Effector CD4-positive, alpha-beta T cell (primary cell): ENCODE measurements around the gene TAOK1.

Experiments
- DNase-seq: peaks from one replicate; pipeline ENCODE4 v3.0.0-alpha.2; 2020

The TAOK1 gene

DNA sequence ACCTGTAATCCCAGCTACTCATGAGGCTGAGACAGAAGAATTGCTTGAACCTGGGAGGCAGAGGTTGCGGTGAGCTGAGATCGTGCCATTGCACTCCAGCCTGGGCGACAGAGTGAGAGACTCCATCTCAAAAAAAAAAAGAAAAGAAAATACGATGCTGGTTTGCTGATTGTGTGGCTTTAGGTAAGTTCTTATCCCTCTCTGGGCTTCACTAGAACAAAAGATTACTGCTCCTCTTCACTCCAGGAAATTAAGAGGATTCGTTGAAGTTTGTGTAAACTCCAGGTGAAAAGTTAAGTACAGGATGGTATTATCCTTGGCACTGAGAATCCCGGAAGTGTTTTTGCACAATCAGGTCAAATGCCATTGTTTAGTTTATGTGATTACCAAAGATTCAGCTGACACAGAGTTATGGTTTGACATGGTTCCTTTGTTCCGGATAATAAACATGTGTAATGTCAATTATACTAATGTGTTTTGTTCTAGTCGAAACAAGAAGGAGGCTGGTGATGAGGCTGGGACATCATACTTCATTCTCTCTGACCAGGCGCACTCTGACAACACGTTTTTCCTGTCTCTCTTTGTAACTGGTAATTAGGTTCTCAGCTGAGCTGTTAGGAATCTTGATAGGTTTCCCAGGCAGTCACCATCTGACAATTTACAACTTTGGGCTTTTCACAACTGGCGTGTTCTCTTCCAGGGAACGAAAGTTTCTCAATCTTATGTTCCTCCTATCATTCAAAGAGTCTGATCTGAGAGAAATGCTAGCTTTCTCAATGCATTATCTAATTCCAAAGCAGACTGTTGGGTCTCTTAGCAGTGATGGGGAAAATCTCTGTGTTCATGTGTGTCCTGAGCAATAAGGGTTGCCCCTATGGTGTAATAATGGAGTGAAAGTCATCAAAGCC is 10.8 kb upstream of the TAOK1 start:
- no peak for DNase-seq

DNA sequence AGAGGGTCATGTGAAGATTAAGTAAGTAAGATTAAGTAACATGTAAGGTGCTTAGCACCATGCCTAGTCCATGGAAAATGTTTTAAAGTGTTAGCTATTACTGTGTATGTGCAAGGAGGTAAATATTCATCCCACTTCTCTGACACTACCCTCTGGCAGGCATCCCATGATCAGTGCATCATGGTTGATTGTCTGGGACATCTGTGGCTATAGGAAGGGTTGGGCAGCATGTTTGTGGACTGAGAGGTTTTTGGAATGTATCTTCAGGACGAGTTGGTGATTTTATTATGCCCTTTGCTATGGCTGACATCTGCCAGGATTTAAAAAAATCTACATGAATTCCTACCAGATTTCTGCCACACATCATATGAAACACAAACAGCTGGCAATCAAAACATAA is 6.5 kb upstream of the TAOK1 start:
- no peak for DNase-seq

DNA sequence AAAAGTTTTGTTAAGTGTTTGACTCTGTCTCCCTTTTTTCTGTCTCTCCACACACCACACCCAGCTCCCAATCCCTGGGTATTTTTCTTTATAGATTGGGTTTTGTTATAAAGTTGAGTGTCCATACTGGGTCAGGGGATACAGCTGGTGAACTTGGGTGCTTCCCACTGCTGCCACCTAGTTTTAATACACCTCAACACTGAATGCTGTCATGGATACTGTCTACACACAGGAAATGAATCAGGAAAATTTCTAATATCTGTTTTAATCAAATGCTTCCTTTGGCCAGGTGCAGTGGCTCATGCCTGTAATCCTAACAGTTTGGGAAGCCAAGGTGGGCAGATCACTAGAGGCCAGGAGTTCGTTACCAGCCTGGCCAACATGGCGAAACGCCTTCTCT is 5.3 kb upstream of the TAOK1 start:
- no peak for DNase-seq

DNA sequence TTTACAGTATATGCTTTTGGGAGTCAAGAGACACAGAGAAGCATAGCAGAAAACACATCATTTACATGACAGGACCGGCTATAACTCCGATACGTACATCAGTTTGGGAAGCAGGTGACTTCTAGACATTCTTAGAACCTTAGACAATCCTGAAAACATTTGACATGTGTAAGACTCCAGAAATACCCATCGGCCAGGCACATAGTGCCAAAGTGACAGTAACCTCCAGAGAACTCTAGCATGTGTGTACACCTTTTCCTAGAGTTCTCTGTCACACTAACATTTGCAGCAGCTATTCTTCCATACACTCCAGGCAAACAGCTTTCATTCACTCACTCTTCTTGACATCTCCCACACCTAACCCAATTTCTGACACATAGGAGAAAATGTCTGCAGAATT is 3.4 kb upstream of the TAOK1 start:
- no peak for DNase-seq

DNA sequence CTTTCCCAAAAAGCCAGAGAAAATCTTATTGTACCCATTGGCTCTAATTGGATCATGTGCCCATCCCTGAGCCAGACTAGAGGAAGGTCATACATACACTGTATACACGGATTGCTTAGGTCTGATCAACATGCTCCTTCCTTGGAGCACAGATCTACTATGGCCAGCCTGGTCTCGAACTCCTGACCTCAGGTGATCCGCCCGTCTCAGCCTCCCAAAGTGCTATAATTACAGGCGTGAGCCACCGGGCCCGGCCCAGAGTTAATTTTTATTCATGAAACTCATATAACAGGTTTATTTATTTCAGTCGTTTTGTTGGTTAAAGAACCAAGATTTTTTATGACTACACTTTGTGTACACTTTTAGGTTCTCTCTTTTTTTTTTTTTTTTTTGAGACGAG is 1.2 kb upstream of the TAOK1 start:
- no peak for DNase-seq

DNA sequence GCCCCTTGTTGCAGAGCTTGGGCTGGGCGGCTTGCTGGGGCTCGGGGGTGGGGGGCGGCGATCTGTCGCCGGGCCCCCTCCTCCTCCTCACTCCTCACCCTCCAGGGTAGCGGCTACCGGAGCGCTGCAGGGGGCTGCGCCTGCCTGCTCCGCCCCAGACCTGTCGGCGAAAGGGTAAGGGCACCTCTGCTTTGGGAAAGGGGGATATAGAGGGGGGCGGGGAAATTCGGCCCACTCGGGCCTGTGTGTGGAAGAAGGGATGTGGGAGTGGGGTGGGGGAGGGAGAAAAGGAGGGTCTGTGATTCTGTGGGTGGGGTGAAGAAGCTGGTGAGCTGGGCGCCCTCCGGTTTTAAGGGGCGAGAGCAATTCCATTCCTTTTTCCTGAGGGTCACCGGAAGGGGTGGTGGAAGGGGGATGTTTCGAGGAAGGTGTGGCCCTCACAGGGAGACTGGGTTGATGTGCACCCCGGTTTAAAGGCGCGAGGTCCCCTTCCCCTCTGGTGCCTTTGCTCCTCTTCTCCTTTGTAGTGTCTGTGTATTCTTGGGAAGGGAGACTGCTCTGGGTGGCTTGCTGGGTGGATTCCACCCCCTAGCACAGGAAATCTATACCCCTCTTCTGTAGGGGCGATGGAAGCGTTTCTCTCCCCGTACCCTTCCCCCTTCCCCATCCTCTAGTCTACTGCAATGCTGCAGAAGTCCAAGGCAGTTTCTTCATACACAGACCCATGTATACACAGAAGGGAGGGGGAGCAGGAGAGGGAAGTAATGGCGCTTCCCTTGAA is 878 bp downstream of the TAOK1 start:
- no peak for DNase-seq

DNA sequence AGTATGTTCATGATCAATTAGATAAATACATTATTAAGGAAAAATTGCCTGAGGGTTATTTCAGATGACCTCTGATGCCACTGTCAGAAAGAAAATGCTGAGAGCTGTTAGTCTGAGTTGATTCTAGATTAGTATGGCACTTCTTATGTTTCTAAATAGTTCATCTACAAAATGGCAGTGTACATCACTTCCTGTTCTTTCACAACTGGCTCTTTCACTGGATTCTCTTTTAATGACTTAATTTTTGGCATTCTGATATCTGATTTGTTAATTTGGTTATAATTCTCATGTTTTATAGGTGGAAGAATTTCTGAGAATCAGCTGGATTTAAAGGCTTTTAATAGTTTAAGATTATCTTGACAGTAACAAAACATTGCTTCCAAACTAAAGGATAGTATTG is 3.3 kb downstream of the TAOK1 start:
- DNase-seq = no peak

DNA sequence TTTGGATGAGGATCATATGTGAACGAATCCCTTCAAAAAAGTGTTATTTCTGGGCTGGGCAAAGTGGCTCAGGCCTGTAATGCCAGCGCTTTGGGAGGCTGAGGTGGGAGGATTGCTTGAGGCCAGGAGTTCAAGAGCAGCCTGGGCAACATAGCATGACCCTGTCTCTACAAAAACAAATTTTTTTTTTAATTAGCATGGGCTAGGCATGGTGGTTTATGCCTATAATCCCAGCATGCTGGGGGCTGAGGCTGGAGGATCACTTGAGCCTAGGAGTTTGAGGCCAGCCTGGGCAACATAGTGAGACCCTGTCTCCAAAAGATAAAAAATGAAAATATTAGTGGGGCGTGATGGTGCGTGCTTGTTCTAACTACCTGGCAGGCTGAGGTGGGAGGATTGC is 4.6 kb downstream of the TAOK1 start:
- no peak for DNase-seq

DNA sequence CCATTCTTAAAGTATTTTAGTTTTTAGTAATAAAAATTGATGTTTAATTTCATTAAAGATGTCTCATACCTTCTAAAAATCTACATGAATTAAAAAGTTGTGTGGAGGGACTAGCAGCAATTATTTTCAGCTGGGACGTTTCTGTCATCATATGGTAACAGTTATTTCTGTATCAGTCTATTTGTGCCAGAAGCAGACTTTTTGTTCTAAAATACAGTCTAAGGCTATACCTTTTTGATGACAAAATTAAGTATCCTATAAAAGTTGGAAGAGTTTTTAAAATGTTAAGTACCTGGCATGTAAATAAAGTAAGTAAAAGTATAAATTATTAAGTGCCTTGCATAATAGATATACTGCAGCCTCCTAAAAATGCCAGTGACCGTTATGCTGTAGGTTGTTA is 5.9 kb downstream of the TAOK1 start:
- no peak for DNase-seq

DNA sequence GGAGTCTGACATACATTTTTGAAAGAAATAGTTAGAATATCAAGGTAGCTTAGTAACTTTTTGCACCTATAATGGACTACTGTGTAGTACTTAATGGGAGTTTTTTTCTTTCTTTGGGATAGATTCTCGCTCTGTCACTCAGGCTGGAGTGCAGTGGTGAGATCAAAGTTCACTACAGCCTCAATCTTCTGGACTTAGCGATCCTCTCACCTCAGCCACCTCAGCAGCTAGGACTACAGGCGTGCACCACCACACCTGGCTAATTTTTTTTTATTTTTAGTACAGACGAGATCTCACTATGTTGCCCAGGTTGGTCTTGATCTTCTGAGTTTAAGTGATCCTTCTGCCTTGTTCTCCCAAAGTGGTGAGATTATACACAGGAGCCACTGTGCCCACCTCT is 9.5 kb downstream of the TAOK1 start:
- no peak for DNase-seq

DNA sequence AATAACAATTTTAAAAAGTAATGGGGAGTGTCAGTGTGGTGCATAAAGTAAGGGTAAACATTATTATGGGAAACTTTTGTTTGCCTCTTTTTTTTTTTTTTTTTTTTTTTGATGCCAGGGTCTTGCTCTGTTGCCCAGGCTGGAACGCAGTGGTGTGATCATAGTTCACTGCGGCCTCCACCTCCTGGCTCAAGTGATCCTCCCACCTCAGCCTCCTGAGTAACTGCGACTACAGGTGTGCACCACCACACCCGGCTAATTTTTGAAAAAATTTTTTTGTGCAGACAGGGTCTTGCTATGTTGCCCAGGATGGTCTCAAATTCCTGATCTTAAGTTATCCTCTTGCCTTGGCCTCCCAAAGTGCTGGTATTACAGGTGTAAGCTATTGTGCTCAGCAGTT is 10.7 kb downstream of the TAOK1 start:
- DNase-seq = no peak

DNA sequence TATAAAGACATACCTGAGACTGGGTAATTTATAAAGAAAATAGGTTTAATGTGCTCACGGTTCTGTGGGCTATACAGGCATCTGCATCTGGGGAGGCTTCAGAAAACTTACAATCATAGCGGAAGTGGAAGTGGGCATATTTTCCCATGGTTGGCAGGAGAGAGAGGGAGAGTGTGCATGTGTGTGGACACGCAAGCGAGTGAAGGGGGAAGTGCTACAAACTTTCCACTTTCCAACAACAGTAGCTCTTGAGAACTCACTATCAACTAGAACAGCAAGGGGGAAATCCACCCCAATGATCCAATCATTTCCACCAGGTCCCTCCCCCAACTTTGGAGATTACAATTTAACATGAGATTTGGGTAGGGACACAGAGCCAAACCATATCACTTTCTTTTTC is 11.1 kb downstream of the TAOK1 start:
- DNase-seq = no peak

DNA sequence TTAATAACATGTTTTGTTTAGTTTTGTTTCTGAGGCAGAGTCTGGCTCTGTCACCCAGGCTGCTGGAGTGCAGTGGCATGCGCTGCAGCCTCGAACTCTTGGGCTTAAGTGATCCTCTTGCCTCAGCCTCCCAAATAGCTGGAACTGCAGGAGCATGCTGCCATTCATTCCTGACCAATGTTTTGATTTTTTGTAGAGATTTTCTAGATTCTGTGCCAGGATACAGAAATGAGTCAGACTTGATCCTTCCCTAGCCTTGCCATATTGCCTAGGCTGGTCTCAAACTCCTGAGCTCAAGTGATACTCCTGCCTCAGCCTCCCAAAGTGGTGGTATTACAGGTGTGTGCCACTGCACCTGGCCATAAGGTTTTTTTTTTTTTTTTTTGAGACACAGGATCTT is 17.7 kb downstream of the TAOK1 start:
- no peak for DNase-seq

DNA sequence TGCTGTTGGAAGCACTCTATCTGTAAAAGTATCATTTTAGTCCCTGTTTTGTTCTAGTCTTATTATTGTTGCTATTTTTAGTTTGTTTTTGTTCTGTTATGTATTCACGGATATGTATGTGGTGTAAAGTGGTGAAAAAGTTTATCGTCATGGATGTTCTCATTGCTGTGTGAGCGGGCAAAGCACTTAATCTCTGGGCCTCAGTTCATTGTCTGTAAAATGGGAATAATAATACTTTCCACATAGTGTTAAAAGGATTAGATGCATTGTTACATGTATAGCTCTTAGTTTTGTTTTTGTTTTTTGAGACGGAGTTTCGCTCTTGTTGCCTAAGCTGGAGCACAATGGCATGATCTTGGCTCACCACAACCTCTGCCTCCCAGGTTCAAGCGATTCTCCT is 19.8 kb downstream of the TAOK1 start:
- no peak for DNase-seq

DNA sequence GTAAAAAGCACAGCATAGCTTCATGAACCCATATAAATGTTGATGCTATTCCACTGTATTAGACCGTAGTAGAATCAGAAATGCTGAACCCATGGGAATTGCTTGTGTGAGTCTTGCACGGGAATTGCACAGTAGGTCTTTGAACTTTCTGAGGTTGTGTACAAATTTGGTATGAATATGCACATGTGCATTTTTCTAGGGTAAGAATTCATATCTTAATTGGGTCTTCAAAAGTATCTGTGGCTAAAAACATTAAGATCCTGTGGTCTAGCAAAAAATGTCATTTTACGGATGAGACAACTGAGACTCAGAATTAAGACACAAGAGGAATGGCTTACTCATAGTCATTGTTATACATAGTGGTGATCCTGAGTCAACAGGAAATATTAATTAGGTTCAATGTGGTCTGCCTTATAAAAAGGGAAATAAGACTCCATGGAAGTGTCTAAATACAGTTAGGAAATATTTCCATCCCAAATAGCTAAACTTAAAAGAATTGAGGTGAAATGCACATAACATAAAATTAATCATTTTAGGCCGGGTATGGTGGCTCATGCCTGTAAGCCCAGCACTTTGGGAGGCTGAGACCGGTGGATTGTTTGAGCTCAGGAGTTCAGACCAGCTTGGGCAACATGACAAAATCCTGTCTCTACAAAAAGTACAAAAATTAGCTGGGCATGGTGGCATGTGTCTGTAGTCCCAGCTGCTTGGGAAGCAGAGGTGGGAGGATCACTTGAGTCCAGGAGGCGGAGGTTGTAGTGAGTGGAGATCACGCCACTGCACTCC is 22.8 kb downstream of the TAOK1 start:
- no peak for DNase-seq

DNA sequence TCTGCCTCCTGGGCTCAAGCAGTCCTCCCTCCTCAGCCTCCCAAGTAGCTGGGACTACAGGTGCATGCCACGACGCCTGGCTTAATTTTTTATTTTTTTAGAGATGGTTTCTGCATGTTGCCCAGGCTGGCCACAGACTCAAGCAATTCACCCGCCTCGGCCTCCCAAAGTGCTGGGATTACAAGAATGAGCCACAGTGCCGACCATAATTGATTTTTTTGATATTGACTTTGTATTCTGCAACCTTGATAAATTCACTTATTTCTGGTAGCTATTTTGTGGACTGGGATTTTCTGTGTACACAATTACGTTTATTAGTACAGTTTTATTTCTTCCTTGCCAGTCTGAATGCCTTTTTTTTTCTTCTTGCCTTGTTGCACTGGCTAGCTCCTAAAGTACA is 30.0 kb downstream of the TAOK1 start:
- DNase-seq = no peak

DNA sequence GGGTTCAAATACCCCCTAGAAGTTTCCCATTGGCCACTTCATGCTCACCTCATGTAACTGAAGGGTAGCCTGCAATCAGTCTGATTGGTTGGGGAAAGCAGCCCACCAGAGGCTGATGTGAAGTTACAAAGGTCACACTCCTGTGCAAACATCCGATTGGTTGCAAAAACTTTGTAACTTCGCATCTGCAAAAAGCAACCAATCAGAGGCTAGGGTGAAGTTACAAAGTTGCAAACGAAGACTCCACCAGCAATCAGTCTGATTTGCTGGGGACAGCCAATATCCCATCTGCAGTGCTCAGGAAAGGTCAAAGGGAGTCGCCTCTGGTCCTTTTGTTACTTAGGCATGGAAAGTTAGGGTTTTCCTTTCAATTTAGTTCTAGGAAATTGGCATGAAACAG is 40.1 kb downstream of the TAOK1 start:
- no peak for DNase-seq

DNA sequence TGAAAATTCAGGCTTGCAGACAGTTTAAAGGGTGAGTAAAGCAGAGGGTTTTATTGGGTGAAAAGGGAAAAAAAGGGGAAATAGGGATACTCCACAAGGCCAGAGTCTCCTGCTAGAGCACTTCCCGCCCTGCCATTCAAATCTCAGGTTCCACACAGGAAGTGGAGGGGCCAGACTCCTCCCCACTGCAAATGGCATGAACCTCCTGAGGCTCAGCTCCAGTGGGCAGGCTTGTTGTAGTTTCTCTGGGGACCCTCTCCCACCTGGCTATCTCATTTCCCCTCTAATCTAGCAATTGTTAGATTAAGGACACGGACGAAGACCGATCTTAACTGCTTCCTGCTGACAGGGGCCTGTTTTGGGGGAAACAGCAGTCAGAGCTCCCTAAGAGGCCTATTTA is 43.4 kb downstream of the TAOK1 start:
- no peak for DNase-seq

DNA sequence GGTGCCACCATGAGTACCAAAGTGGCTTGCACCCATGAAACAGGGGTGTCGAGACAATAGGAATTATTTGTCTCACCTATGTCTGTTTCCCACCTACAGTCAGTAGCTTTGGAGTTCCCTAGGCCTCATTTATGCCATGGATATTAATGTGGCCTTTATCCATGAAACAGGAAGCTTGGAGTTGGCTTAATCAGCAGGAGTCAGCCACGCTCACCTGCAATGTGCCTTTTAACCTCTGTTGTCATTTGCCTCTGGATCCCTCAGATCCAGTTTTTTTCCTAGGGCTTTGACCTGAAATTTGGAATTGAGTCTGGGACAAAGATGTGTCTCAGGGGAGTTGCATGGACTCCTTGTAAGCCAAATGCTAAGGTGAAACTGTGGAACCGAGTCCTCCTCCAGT is 44.4 kb downstream of the TAOK1 start:
- no peak for DNase-seq

DNA sequence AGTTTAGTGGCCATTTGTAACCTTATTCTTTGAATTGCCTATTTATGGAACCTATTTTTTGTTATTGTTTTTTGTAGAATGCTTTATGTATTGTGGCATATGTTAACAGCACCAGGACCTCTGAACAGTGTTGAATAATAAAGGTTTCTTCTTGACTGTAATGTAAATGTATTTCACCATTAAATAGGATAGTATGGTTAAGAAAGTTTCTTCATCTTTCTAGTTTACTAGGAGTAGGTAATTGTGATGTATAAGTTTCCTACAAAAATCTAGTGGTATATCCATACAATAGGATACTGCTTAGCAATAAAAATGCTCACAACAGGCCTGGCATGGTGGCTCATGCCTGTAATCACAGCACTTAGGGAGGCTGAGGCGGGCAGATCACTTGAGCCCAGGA is 52.3 kb downstream of the TAOK1 start:
- DNase-seq = no peak

DNA sequence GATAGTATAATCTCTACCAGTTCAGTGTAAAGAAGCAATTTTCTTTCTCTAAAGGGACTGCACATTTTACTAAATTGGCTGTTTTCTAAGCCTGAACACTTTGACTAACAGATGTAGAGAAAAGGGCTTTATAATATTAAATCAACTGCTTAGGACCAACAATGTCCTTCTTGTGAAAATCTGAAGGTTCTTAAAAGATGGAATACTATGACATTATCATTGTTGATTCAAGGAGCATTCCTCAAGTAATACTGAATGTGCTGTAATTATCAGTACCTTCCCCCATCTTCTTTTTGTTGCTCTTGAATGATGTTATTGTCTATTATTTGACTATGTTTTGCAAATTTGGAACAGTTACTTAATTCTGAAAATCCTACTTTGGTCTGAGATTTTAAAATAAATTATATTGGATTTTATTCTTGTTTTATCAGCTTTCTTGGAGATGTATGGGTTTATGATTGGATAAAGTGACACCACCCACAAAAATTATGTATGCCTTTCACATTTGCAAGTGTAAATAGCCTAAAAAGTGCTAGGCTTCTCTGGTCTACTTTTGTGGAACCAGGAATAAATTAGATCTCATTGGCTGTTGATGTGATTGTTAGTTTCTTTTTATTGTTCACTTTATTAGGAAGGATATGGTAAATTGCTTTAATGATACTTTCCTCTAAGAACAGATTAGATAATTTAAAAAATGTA is 53.0 kb downstream of the TAOK1 start:
- no peak for DNase-seq

DNA sequence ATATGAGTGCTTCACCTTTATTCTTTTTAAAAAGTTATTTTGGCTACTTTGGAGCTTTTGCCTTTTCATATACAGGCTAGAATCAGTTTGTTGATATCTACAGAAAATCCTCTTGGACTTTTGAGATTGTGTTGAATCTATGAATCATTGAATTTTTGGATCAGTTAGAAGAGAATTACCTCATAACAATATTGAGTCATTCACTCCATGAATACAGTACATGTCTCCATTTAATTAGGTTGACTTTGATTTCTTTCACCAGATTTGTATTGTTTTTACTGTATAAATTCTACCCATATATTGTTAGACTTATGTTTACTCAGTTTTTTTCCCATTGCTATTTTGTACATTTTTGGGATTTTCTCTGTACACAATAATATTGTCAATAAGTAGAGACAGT is 54.4 kb downstream of the TAOK1 start:
- DNase-seq = no peak

DNA sequence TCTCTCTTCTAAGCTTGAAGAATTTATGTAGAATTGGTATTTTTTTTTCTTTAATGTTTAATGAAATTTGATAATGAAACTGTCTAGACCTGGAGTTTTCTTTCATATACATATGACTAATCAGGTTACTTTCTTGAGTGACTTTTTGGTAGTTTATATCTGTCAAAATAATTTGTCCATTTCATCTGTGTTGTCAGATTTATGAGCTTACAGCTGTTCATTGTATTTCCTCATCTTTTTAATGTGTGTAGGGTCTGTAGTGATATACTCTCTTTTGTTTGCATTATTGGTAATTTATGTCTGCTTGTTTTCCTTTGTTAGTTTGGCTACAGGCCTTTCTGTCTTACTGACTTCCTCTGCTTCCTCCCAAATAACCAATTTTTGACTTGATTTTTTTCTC is 55.7 kb downstream of the TAOK1 start:
- no peak for DNase-seq
